GM18909 (cell line): ENCODE measurements around the gene PHC3.

Source experiments
- ATAC-seq: cut with Tn5 transposase; IDR thresholded peaks from one replicate; pipeline ENCODE4 v1.9.1; 2021; ENCODE audit warnings: mild to moderate bottlenecking; ENCODE audit not compliant: unreplicated experiment, poor library complexity

PHC3 gene

DNA sequence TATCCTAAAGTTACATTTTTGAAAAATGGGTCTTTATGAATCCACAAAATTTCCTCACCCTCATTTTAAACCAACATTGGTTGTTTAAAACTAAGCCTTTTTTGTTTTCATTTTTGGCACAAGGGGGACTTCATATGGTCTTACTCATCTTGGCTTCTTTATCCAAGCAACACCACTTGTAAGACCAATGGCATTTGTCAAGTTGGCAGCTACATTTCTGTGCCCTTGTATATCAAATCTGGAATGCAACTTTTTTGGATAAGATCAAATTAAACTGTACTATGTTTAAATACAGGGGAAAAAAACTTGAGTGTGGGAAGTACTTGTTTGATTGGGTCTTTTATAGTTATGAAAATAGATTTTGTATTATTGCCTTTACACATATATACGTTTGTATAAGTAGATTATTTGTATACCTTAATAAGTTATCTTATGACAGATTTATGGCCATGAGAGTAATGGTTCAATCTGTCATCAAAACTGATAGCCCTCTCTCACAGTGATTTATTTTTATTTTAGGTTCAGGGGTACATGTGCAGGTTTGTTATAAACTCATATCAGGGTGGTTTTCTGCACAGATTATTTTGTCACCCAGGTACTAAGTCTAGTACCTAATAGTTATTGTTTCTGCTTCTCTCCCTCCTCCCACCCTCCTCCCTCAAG is 100.3 kb downstream of the PHC3 start:
- ATAC-seq = no peak

DNA sequence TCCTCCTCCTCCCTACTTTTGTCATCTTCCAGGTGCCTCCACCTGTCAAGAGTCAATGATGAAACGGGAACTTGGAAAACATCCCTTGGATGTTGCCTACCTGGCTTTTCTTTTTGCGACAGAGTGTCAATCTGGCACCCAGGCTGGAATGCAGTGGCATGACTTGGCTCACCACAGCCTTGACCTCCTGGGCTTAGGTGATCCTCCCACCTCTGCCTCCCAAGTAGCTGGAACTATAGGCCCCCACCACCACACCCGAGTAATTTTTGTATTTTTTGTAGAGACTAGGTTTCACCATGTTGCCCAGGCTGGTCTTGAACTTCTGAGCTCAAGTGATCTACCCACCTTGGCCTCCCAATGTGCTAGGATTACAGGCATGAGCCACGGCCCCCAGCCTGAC is 100.9 kb downstream of the PHC3 start:
- ATAC-seq = no peak

DNA sequence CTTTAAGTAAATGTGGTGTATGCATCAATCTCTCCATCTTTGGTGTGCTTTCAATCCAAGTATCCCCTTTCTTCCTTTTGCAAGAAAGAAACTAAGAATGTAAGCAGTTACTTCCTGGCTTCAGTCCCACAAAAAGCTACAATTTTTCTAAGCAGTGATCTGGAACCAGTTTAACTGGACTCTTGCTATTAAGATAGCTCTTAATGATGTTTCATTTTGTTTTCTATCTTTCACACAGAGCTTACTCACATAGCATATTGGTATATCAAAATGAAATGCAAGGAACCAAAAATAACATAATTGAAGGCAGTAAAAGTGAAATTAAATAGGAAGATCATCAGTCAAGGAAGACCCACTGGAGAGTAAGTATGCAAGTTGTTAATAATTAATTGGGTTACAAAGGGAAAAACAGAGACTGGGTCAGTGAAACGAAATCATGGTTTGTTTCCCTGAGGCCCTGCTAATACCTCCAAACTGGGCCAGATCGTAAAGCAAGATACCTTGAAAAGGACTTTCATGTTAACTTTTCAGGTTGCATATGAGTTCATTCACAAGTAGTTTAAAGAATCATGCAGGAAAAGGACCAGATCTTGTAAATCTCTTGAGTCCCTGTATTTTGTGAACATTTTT is 101.9 kb downstream of the PHC3 start:
- ATAC-seq = no peak

DNA sequence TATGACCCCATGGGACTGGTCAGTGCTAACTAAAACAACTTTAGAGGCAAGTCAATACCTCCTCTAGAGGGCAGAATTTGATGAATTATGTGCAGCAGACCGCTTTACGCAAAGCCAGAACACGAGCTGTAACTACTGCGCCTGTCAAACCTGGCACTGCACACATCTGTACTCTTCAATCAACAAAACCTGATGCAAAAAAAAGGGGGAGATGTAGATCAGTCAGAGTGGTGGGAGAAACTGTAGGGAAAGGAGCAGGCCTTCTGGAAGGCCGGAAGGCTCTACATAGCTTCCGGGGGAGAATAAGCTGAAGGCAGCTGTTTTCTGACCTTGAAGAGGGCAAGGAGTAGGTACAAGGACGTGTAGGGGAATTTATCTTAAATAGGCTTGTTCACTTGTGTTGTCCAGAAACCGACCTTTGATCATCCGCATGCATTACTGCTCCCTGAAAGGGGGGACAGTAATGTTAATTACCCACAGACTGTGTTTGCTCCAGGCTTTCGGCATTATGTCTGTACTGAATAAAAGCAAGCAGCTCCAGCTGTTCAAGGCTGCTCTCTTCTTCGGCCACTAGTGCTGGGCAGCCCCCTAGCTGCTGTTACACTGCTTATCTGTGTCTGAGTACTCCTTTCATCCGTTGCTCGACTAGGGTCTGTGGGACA is 102.8 kb downstream of the PHC3 start:
- no peak for ATAC-seq

DNA sequence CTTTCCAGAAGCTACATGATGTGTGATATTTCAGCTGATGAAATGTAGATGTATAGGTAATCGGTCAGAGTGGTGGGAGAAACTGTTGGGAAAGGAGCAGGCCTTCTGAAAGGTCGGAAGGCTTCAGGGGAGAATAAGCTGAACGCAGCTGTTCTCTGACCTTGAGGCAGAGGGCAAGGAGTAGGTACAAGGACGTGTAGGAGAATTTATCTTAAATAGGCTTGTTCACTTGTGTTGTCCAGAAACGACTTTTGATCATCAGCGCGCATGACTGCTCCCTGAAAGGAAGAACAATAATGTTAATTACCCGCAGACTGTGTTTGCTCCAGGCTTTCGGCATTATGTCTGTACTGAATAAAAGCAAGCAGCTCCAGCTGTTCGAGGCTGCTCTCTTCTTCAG is 104.2 kb downstream of the PHC3 start:
- ATAC-seq = no peak

DNA sequence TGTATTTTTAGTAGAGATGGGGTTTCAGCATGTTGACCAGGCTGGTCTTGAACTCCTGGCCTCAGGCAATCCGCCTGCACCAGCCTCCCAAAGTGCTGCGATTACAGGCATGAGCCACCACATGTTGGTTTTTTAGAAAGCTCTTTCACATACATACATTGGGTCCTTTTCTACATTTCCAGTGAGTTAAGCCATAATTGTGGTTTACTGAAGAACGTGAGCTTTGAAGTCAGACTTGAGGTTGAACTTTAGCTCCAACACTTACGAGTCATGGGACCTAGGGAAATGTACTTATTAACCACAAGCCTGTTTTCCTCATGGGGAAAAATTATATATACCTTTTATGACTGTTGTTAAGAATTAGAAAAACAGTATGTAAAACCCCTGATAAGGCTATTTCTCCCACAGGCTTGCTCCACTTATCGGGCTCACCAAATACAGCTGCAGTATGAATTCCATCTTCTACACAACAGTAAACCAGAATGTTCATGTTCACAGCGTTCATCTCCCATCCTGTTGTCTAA is 104.8 kb downstream of the PHC3 start:
- no peak for ATAC-seq

DNA sequence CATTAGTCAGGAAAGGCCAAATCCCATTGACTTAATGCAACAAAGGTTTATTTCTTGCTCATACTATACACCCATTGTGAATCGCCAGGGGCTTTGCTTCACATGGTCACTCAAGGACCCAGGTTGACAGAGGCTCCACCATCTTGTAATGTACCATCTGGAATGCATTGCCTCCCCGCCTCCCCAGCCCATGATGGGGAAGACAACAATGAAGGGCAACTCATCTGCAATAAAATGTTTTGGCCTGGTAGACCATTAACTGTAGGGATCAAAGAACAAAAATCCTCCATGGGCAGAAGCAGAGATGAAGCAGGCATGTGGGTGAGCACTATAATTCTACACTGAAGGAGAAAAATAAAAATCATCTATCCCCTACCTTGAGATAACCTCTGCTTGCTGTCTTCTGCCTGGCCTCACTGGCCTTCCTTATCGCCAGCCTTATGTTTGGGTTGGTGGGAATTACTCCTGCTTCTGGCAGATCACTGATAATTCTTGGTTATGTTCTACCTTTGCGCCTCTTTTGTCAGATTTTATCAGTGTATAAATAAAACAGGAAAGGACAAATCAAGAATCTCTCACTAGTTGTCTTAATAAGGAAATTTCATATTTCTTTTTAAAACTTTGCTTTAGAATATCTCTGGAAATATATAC is 106.0 kb downstream of the PHC3 start:
- ATAC-seq = no peak

DNA sequence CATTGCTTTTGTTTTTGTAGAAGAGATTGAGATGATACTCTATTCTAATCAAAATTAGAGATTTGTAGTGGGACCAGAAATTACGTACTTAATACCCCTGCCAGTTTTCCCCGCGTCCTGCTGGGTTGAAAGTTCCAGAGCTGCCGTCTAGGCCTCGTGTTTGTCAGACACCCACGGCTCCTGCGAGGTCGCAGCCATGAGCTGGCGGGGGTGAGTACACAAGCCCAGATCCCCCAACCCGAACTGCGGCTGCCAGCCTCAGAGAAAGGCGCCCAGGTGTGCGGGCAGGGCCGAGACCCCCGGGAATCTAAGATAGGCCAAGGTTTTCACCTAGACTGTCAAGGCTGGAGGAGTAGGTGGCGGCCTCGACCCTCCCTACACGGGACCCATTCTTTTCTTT is 117.4 kb downstream of the PHC3 start:
- no peak for ATAC-seq

DNA sequence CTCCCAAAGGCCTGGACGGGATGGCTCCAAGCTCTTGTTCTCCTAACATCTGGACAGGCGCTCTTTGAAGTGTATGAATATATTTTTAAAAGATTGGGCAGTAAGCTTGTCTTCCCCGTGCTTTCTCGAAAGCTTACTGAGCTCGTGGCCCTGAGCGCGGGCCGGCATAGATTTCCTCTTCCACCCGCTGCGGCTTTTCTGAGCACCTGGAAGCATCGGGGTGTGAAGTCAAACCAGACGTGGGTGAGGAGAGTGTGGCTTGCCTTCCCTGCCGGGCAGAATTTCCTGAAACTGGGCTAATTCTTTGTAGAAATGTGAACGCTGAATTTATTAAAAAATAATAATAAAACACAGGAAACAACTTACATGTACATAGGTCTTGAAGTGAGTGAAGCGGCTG is 117.8 kb downstream of the PHC3 start:
- ATAC-seq = no peak

DNA sequence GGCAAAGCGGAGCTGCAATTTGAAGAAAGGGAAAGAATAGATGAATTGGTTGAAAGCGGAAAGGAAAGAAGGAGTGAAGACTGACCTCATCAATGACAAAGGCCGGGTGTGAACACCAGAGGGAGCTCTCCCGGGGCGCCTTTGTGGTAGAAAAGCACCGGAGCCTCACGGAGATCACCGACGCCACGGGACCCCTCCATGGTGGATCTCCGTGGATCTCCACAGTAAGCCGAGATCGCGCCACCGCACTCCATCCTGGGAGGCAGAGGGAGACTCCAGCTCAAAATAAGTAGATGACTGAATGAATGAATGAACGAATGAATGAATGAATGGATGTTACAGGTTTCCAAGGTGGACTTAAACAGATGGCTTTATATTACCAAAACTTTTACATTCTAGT is 118.8 kb downstream of the PHC3 start:
- no peak for ATAC-seq

DNA sequence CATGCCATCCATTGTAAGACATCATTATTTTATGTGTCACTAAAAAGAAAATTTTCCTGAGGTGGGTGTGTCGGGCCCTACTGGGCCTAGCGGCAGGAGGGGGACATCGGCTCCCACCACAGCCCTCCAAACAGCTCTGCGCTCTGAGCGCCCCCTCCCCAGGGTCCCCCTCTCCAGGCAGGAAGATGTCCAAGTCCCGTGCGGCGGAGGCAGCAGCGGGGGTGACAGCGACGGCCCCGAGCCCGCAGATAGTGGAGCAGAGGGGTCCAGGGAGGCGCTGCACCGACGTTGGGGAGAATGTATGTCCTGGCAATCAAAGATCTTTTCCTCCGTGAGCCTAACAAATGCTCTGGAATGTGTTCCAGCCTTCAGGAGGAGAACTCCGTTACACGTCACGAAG is 119.5 kb downstream of the PHC3 start:
- ATAC-seq = no peak

DNA sequence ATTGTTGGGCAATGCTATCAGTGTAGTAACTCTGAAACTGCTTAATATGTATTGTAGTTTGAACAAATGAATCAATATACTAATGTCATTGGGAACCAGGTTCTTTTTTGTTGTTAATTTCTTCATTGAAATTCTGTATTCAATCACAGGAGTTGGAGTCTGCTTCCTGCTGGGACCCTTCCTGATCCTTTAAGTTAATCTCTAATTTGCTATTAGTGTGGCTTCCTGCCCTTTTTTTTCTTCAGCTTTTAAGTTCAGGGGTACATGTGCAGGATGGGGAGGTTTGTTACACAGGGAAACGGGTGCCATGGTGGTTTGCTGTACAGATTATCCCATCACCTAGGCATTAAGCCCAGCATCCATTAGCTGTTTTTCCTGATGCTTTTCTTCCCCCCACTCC is 122.1 kb downstream of the PHC3 start:
- no peak for ATAC-seq

DNA sequence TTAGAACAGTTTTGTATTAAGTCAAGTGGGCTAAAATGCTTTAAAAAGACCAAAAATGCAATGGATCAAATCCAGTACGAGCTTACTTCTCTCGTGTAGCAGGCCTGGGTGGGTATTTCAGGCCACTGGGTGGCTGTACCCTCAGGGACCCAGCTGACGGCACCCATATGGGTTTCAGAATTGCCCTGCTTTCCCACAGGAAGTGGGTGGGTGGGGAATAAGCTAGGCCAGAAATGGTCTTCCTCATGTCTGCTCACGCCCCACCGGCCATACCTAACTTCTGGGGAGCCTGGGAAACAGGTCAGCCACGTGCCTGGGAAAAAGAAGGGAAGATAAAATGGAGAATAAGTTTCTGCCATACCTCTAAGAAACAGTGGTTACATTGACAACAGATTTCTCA is 123.4 kb downstream of the PHC3 start:
- ATAC-seq = no peak

DNA sequence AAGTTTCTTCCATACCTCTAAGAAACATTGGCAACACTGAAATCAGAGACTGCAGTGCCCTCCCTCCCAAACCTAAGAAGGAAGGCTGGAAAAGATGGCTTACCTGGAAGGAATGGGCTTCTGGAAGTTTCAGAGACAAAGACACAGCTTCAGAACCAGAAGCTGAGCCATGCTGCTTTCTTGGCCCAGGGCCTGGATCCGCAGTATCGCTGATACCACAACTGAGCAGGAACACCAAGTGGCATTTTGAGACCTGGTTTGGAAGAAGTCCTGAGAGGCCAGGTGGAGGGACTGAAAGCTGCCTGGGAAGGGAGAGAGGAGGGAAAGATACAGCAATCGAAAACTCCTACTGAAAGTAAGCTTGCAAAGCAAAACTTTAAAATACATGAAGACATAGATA is 124.0 kb downstream of the PHC3 start:
- ATAC-seq = no peak

DNA sequence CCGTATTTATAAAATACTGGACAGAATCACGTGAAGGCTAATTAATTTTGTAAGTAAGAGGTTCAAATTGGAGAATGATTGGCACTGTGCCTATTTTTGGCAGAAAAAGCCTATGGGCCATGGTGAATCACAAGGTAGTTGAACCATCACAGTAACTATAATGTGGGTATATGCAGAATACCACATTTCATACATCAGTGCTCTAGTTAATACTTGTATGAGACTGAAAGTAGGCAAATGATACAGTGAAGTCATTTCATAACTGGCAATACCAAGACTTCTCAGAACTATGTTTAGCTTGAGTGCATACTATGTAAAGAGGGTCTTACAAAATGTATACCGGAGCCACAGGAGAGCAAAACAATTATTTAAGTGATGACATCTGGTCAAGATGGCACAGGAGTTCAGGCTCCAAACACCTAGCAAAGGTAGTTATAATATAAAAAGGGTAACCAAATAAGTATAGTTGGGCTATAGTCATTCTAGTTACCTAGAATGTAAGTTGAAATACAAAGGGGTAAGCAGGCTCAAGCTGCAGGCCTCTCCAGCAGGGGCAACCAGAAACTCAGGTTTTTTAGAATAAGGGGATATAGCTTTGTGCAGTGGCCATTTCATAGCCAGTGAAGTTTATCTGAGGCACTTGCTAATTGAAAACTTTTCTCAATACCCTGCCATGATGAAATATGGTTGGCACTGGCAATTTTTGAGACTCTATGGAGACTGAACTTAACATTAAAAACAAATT is 124.7 kb downstream of the PHC3 start:
- peak; percentile 94 for ATAC-seq

DNA sequence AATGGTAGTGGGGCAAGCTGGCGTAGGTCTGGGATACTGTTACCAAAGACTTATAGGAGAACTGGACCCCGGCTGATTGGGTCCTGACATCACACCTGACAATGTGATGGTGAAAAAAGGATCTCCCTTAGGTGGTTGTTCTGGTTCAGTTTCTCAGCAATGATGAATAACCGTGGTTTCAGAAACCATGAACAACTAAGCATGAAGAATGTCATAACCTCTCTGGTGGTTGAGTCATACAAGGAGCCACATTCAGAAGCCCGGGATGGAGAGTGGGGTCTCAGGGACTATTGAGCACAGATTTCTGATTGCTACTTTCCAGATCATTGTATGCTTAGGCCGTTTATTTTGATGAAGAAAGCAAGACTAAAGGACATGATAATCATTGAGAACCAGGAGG is 126.3 kb downstream of the PHC3 start:
- ATAC-seq = peak; percentile 60

DNA sequence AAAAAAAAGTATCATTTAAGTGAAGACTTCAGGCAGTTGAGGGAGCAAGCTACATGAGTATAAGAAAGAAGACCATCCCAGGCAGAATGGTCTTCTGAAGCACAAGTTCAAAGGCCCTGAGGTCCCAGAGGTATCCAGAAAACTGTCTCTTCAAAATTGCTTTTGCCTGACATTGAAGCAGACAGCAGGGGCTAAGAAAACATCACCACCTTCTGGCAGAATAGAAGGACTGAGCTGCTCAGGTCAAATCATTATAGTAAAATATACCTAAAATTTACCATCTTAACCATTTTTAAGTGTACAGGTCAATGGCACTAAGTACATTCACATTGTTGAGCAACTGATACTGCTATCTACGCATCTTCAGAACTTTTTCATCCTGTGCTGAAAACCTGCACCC is 127.3 kb downstream of the PHC3 start:
- ATAC-seq = no peak

DNA sequence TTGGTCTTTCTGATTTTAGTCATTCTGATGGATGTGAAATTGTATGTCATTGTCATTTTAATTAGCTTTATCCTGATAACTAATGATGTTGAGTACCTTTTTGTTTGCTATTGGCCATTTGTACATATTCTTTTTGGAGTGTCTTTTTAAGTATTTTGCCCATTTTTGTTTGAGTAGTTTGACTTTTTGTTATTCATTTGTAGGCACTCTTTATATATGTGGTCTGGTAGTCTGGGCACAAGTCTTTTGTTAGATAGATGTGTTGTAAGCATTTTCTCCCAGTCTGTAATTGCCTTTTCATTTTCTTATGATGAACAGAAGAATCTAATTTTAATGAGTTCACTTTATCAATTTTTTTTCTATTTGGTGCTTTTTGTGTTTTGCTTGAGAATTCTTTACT is 129.1 kb downstream of the PHC3 start:
- ATAC-seq = no peak

DNA sequence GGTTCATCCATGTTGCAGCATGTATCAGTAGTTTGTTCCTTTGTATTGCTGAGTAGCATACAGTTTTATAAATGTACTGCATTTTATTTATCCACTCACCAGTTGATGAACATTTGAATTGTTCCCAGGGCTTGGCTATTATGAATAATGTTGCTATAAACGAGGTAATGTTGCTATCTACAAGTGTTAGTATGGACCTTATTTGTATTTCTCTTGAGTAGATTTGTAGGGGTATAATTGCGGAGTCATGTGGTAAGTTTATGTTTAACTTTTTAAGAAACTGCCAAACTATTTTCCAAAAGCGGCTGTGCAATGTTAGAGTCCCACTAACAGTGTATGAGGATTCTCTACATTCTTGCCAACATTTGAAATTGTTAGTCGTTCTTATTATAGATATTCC is 130.8 kb downstream of the PHC3 start:
- ATAC-seq = no peak

DNA sequence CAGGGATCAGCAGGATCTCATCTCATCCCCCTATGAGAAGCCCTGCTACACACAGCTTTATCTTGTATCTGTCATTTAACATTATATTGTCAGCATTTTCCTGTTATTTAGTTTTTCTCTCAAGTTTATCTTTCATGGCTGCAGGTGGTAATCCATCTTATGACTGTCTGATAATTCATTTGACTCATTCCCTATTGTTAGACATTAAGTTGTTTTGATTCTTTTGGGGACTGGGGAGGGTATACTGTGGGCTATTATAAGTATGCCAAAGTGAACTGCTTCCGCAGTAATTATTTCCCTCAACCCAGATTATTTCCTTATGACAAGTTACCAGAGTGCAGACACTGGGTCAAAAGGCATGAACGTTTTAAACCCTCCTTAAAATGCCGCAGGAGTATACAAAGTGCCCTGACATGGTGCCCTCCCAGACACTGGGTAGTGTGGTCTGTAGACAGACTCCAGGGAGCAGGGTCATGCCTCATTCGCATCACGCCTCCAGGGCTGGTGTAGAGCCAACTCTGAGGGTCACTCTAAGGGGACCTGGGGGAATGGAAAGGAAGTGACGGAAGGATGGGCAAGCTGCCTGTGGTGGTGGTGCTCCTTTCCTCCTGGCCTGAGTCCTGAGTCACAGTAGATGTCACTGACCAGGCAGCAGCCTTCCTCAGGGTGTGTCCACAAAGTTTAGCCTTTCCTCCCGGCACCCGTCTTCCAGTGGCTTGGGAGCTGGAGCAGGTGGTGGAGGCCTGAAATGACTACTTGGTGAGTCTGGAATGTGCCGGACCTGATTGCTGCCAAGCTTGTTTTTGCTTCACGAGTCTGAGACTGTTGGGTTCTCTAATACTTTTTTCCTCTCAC is 132.2 kb downstream of the PHC3 start:
- no peak for ATAC-seq
